Mammary epithelial cell (primary cell): ENCODE data around the gene CYP2C18.

Source experiments
- CTCF ChIP-seq, 2 donors: IDR thresholded peaks in 1 of 2; conservative IDR thresholded peaks in 1 of 2; 2 replicates each; pipeline ENCODE4 v1.5.1; 2011 to 2012; ENCODE audit warnings: inconsistent platforms in 2 of 2, low read length in 2 of 2, mild to moderate bottlenecking in 2 of 2, control low read depth in 1 of 2, low read depth in 1 of 2; ENCODE audit not compliant: insufficient read depth in 1 of 2; ENCODE audit errors: extremely low read depth in 1 of 2
- EZH2 ChIP-seq: IDR thresholded peaks from 2 replicates; pipeline ENCODE4 v1.6.1; 2012; ENCODE audit warnings: low read length, inconsistent platforms, borderline replicate concordance

- TF ChIP-seq CTCF (conservative IDR thresholded peaks at IDR 0.05 in 1 of 2, IDR thresholded peaks at IDR 0.05 in 1 of 2; ENCODE audit: extremely low read depth in 1 of 2, insufficient read depth in 1 of 2, low read depth in 1 of 2, low read length in 2 of 2) (no peak), EZH2 (no peak)
Measured at GRCh38 chr10:94725871-94726270, 42.3 kb downstream of the CYP2C18 start.
